Keratinocyte (primary cell): ENCODE results near the gene DLL4. TPM values are rescaled to one million over a fixed set of nuclear protein-coding genes. Genes with fewer than 3 reads are reported as not detected.

Experiments used
- DNase-seq: peaks from one replicate; pipeline ENCODE4 v3.0.0-alpha.2; 2011; ENCODE audit warnings: low read depth, missing footprints, low spot score
- FAIRE-seq: peaks from 2 replicates; lab custom pipeline; 2011; peaks lifted over from hg19 to GRCh38; lab: Jason Lieb, UNC
- H2AFZ ChIP-seq: 2 replicates; pipeline ENCODE4 v1.6.0; 2012; ENCODE audit warnings: low read length, control low read depth, inconsistent platforms; ENCODE audit not compliant: control insufficient read depth
- H3K27ac ChIP-seq: 2 replicates; pipeline ENCODE4 v1.5.1; 2011; ENCODE audit warnings: low read length; ENCODE audit not compliant: control insufficient read depth, insufficient read depth
- H3K27me3 ChIP-seq: 3 replicates; pipeline ENCODE4 v1.6.0; 2011; ENCODE audit warnings: low read length; ENCODE audit not compliant: control insufficient read depth, insufficient read depth; ENCODE audit errors: extremely low read depth
- H3K36me3 ChIP-seq, 2 experiments: 2 replicates in 1 of 2; 3 replicates in 1 of 2; pipeline ENCODE4 v1.5.1; 2011; ENCODE audit warnings: low read length in 2 of 2, mild to moderate bottlenecking in 1 of 2; ENCODE audit not compliant: control insufficient read depth in 2 of 2, insufficient read depth in 2 of 2; ENCODE audit errors: extremely low read depth in 1 of 2
- H3K4me1 ChIP-seq: 3 replicates; pipeline ENCODE4 v1.5.1; 2011; ENCODE audit warnings: low read length; ENCODE audit not compliant: control insufficient read depth, insufficient read depth; ENCODE audit errors: extremely low read depth
- H3K4me2 ChIP-seq: 3 replicates; pipeline ENCODE4 v1.6.0; 2011; ENCODE audit warnings: low read depth, low read length; ENCODE audit not compliant: control insufficient read depth, insufficient read depth; ENCODE audit errors: extremely low read depth
- H3K4me3 ChIP-seq, 3 experiments: fragments of 200-600 bp in 1 of 3; sonication (generic) in 1 of 3; 2 replicates in 2 of 3; 3 replicates in 1 of 3; pipeline ENCODE4 v1.5.1; 2011 to 2016; ENCODE audit warnings: low read length in 3 of 3, mild to moderate bottlenecking in 3 of 3, control low read depth in 2 of 3, inconsistent platforms in 1 of 3, low read depth in 1 of 3, mixed read lengths in 1 of 3, mixed run types in 1 of 3, moderate library complexity in 1 of 3; ENCODE audit not compliant: control insufficient read depth in 2 of 3, insufficient read depth in 2 of 3; ENCODE audit errors: extremely low read depth in 1 of 3
- H3K79me2 ChIP-seq: 2 replicates; pipeline ENCODE4 v1.6.0; 2012; ENCODE audit warnings: low read length; ENCODE audit not compliant: control insufficient read depth, insufficient read depth
- H3K9ac ChIP-seq: 3 replicates; pipeline ENCODE4 v1.6.0; 2011; ENCODE audit warnings: low read length; ENCODE audit not compliant: control insufficient read depth, insufficient read depth; ENCODE audit errors: extremely low read depth
- H3K9me1 ChIP-seq: 3 replicates; pipeline ENCODE4 v1.6.0; 2011; ENCODE audit warnings: low read length; ENCODE audit not compliant: control insufficient read depth, insufficient read depth; ENCODE audit errors: extremely low read depth
- H3K9me3 ChIP-seq: 2 replicates; pipeline ENCODE4 v1.5.1; 2012; ENCODE audit warnings: low read depth, low read length; ENCODE audit not compliant: control insufficient read depth
- H4K20me1 ChIP-seq: 3 replicates; pipeline ENCODE4 v1.6.0; 2011; ENCODE audit warnings: low read length; ENCODE audit not compliant: control insufficient read depth, insufficient read depth; ENCODE audit errors: extremely low read depth
- CTCF ChIP-seq, 3 experiments: IDR thresholded peaks in 1 of 3; conservative IDR thresholded peaks in 1 of 3; optimal IDR thresholded peaks in 1 of 3; 2 replicates in 2 of 3; 3 replicates in 1 of 3; pipeline versions ENCODE3 to v1.5.1; 2011; ENCODE audit warnings: low read length in 3 of 3, mild to moderate bottlenecking in 3 of 3, moderate library complexity in 2 of 3, control low read depth in 1 of 3, inconsistent platforms in 1 of 3; ENCODE audit not compliant: insufficient read depth in 2 of 3; ENCODE audit errors: extremely low read depth in 1 of 3
- EZH2 ChIP-seq: IDR thresholded peaks from one replicate; pipeline ENCODE4 v1.6.1; 2012; ENCODE audit warnings: inconsistent platforms, mild to moderate bottlenecking, low read length, moderate library complexity
- dilution Hi-C: fragments of 300-500 bp; cut with MboI; formaldehyde crosslinking; loops from one replicate; pipeline ENCODE4 v1.7.0; 2020; ENCODE audit warnings: low sequenced_read_pairs; ENCODE audit not compliant: extremely low pct_ligation_motif_present
- polyA plus RNA-seq, 5 experiments: library from polyadenylated mRNA; depleted of rRNA in 3 of 5; stranded (reverse) in 3 of 5; stranded (forward) in 1 of 5; unstranded in 1 of 5; fragments of >200 nt; gene quantifications; 1 replicate in 1 of 5; 2 replicates in 3 of 5; 3 replicates in 1 of 5; pipeline versions ENCODE4 v1.2.1 to v1.2.3, GENCODE V29; 2011 to 2012; ENCODE audit warnings: missing spikeins in 2 of 5, low read depth in 1 of 5, low replicate concordance in 1 of 5

Gene DLL4
- polyA plus RNA-seq, 1 donor (not counting 4 experiments of a cell fraction or from before 2014, with no cell fraction given): not detected

- FAIRE-seq (no peak), DNase-seq (no peak)
- dilution Hi-C loops: no loop called here
Observed at GRCh38 chr15:40894681-40895448, 34.3 kb upstream of the DLL4 start.

GRCh38 chr15:40899536-40900207 lies 29.5 kb upstream of the DLL4 start:
- Histone ChIP-seq H3K36me3 (peaks cover 27 to 36% of the 10 kb centered on the region in 2 experiments), H3K4me1 (peaks cover 16% of the 10 kb centered on the region), H3K4me2 (no peak overlapping the region), H3K79me2 (peaks cover 22% of the 10 kb centered on the region), H3K9ac (no peak overlapping the region), H4K20me1 (peaks cover 3% of the 10 kb centered on the region), H3K27ac (no peak overlapping the region), H3K4me3 (no peak overlapping the region), H3K9me3 (no peaks in the 10 kb centered on the region), H3K9me1 (no peaks in the 10 kb centered on the region), H2AFZ (no peak overlapping the region), H3K27me3 (no peaks in the 10 kb centered on the region)
- FAIRE-seq (no peak), DNase-seq (no peak)
- dilution Hi-C loops: loop anchor here (25.0 kb wide), 1 partner anchor 113 kb away; no protein-coding TSS in a partner anchor
- TF ChIP-seq CTCF (optimal IDR thresholded peaks at IDR 0.05 in 1 of 3, IDR thresholded peaks at IDR 0.05 in 1 of 3, conservative IDR thresholded peaks at IDR 0.05 in 1 of 3; ENCODE audit: extremely low read depth in 1 of 3, insufficient read depth in 2 of 3, low read length in 3 of 3): no peak
- TF ChIP-seq EZH2: no peak

More at GRCh38 chr15:40894681-40895448, 34.3 kb upstream of the DLL4 start:
- TF ChIP-seq CTCF (optimal IDR thresholded peaks at IDR 0.05 in 1 of 3, IDR thresholded peaks at IDR 0.05 in 1 of 3, conservative IDR thresholded peaks at IDR 0.05 in 1 of 3; ENCODE audit: extremely low read depth in 1 of 3, insufficient read depth in 2 of 3, low read length in 3 of 3) (peak; percentile 30 to 85 (median 64)), EZH2 (no peak)
- Histone ChIP-seq H3K79me2 (peaks cover 16% of the 10 kb centered on the region), H3K4me2 (peak overlapping the region; percentile 97), H3K4me1 (peaks cover 15% of the 10 kb centered on the region), H2AFZ (peak overlapping the region; percentile 84), H3K27ac (peak overlapping the region; percentile 96), H3K36me3 (peaks cover 6 to 9% of the 10 kb centered on the region in 2 experiments), H3K9ac (peak overlapping the region; percentile 98), H3K27me3 (no peaks in the 10 kb centered on the region), H4K20me1 (no peaks in the 10 kb centered on the region), H3K9me3 (no peaks in the 10 kb centered on the region), H3K9me1 (no peaks in the 10 kb centered on the region), H3K4me3 (peak overlapping the region; percentile 94 to 96 (median 95))
